GM12874 (cell line): ENCODE data around the gene HAPLN1.

Experiments used
- CTCF ChIP-seq: IDR thresholded peaks from 2 replicates; pipeline ENCODE4 v1.5.1; 2011; ENCODE audit warnings: low read depth, mild to moderate bottlenecking, control low read depth, low read length, moderate library complexity; ENCODE audit not compliant: insufficient read depth

HAPLN1 gene

GRCh38 chr5:83689881-83690280 is 30.8 kb downstream of the HAPLN1 start:
- TF ChIP-seq CTCF, result no peak

GRCh38 chr5:83688281-83688680 is 32.4 kb downstream of the HAPLN1 start:
- TF ChIP-seq CTCF, result no peak

GRCh38 chr5:83687124-83687619 is 33.5 kb downstream of the HAPLN1 start:
- no peak for TF ChIP-seq CTCF

GRCh38 chr5:83686251-83686650 is 34.4 kb downstream of the HAPLN1 start:
- no peak for TF ChIP-seq CTCF

- no peak for TF ChIP-seq CTCF
These were observed 36.8 kb downstream of the HAPLN1 start for GRCh38 chr5:83683836-83684235.

GRCh38 chr5:83672646-83673045 is 48.0 kb downstream of the HAPLN1 start:
- no peak for TF ChIP-seq CTCF

GRCh38 chr5:83672158-83672557 is 48.5 kb downstream of the HAPLN1 start:
- no peak for TF ChIP-seq CTCF

GRCh38 chr5:83665631-83666030 is 55.0 kb downstream of the HAPLN1 start:
- TF ChIP-seq CTCF, result no peak
